Kidney (tissue), 14 donors: ENCODE data around the gene ITGA4. TPM values are rescaled to one million over a fixed set of nuclear protein-coding genes. Genes with fewer than 3 reads are reported as not detected.

Experiments
- DNase-seq, 5 donors: peaks; one replicate each; pipeline ENCODE4 v3.0.0-alpha.2; 2013 to 2020
- FAIRE-seq: peaks from 2 replicates; lab custom pipeline; 2012; peaks lifted over from hg19 to GRCh38; lab: Jason Lieb, UNC
- H3K27ac ChIP-seq, 2 donors: one replicate each; pipeline ENCODE4 v1.7.0; 2013; ENCODE audit warnings: low read depth in 2 of 2, low read length in 2 of 2, inconsistent platforms in 1 of 2
- H3K27me3 ChIP-seq: one replicate; pipeline ENCODE4 v1.7.1; 2013; ENCODE audit warnings: low read length, inconsistent platforms; ENCODE audit not compliant: control insufficient read depth, insufficient read depth
- H3K36me3 ChIP-seq, 3 donors: one replicate each; pipeline versions ENCODE4 v1.7.0 to v1.7.1; 2013; ENCODE audit warnings: low read length in 3 of 3, control low read depth in 1 of 3, inconsistent platforms in 1 of 3; ENCODE audit not compliant: insufficient read depth in 3 of 3, control insufficient read depth in 2 of 3
- H3K4me1 ChIP-seq, 3 donors: one replicate each; pipeline versions ENCODE4 v1.7.0 to v1.7.1; 2013; ENCODE audit warnings: low read length in 3 of 3, inconsistent platforms in 1 of 3, low read depth in 1 of 3; ENCODE audit not compliant: control insufficient read depth in 2 of 3, insufficient read depth in 2 of 3
- H3K4me3 ChIP-seq, 3 donors: one replicate each; pipeline versions ENCODE4 v1.7.0 to v1.8.1; 2013; ENCODE audit warnings: low read length in 3 of 3, control low read depth in 1 of 3, inconsistent platforms in 1 of 3
- H3K9ac ChIP-seq, 3 donors: one replicate each; pipeline versions ENCODE4 v1.7.0 to v1.7.1; 2013; ENCODE audit warnings: low read length in 3 of 3, control low read depth in 1 of 3, inconsistent platforms in 1 of 3
- H3K9me3 ChIP-seq, 3 donors: one replicate each; pipeline versions ENCODE4 v1.7.0 to v1.7.1; 2013; ENCODE audit warnings: low read length in 3 of 3, control low read depth in 1 of 3, inconsistent platforms in 1 of 3; ENCODE audit not compliant: control insufficient read depth in 2 of 3, insufficient read depth in 1 of 3
- intact Hi-C: fragments of 100-400 bp; cut with DNase I; formaldehyde crosslinking; loops from one replicate; pipeline ENCODE4 v1.11.1; 2022
- polyA plus RNA-seq: library from polyadenylated mRNA; stranded (reverse); fragments of 350-450 nt; fragmentation: Illumina TruSeq; extraction: RNeasy Lipid Tissue Mini Kit (QIAGEN cat#74804); gene quantifications from one replicate; pipeline ENCODE4 v1.2.3, GENCODE V29; 2014; ENCODE audit warnings: low read depth, low replicate concordance; ENCODE audit not compliant: insufficient read depth
- total RNA-seq: library from RNA; stranded (reverse); fragmentation: NEBNext Ultra II Directional; extraction: Animal tissue kit (Norgen Biotek cat#: 25700); gene quantifications from one replicate; pipeline ENCODE4 v1.2.1, GENCODE V29; 2021
- TF ChIP-seq, protein P1 (sequence below): IDR thresholded peaks from 3 replicates; pipeline ENCODE4 v1.5.1; 2012; ENCODE audit warnings: mild to moderate bottlenecking, moderate library complexity, borderline replicate concordance; ENCODE audit not compliant: insufficient read depth; ENCODE audit errors: extremely low read depth
- donor health status: control.
- donor health status: control.
- donor health status: control.
- donor health status: control.
- donor health status: control.
- donor health status: DM: yes; HTN: yes; CAD: no.
- donor health status: Normal renal cell carcinoma (clear cell type).

The ITGA4 gene
- total and polyA plus RNA-seq, 2 donors from 2014 or later = 0.39 to 23.5 TPM

DNA sequence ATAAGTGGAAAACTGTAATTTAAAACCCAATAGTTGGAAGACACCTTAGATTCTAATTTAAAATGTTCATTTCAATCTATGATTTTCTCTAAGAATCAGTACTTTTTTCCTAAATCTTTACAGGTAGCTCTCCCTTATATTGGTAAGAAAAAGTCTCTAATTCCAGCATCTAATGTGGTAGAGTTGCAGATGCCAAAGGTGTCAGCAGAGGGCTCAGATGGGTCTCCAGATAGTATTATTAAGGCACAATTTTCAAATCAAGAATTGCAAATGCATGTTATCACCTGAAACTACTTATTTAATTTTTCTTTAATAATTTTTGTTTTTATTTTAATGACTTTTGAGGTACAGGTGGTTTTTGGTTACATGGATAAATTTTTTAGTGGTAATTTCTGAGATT, 25.5 kb upstream of the ITGA4 start:
- H3K9ac ChIP-seq = no peak overlapping the region
- no peak overlapping the region for H3K4me3 ChIP-seq
- H3K9me3 ChIP-seq = no peaks in the 10 kb centered on the region
- H3K27me3 ChIP-seq = no peaks in the 10 kb centered on the region
- no peaks in the 10 kb centered on the region for H3K4me1 ChIP-seq
- TF ChIP-seq, protein P1, sequence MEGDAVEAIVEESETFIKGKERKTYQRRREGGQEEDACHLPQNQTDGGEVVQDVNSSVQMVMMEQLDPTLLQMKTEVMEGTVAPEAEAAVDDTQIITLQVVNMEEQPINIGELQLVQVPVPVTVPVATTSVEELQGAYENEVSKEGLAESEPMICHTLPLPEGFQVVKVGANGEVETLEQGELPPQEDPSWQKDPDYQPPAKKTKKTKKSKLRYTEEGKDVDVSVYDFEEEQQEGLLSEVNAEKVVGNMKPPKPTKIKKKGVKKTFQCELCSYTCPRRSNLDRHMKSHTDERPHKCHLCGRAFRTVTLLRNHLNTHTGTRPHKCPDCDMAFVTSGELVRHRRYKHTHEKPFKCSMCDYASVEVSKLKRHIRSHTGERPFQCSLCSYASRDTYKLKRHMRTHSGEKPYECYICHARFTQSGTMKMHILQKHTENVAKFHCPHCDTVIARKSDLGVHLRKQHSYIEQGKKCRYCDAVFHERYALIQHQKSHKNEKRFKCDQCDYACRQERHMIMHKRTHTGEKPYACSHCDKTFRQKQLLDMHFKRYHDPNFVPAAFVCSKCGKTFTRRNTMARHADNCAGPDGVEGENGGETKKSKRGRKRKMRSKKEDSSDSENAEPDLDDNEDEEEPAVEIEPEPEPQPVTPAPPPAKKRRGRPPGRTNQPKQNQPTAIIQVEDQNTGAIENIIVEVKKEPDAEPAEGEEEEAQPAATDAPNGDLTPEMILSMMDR = no peak
- FAIRE-seq = no peak
- H3K36me3 ChIP-seq = no peaks in the 10 kb centered on the region
- H3K27ac ChIP-seq = no peak overlapping the region
- intact Hi-C loops = no loop called here
- DNase-seq = no peak

DNA sequence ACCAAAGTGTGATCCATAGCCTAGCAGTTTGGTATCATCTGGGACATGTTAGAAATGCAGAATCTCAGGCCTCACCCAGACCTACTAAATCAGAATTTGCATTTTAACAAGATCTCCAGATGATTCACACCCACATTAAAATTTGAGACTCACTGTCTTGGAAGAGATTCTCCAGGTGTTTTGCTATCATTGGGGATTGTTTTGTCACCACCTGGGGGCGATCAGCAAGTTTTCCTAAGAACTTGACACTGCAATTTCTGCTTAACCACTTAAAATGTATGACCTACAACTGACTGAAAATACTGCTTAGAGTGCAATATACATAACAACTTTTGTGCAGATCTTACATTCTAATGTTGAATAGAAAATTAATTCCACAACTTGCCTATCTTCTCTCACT, 18.9 kb upstream of the ITGA4 start:
- no peak overlapping the region for H3K27ac ChIP-seq
- DNase-seq = peak in 1 of 5 donors; percentile 34
- no peaks in the 10 kb centered on the region for H3K4me1 ChIP-seq
- no peaks in the 10 kb centered on the region for H3K27me3 ChIP-seq
- no peaks in the 10 kb centered on the region for H3K9me3 ChIP-seq
- H3K36me3 ChIP-seq = no peaks in the 10 kb centered on the region
- intact Hi-C loops = no loop called here
- no peak overlapping the region for H3K4me3 ChIP-seq
- no peak for FAIRE-seq
- no peak overlapping the region for H3K9ac ChIP-seq
- TF ChIP-seq, protein P1 = no peak

- H3K4me3 ChIP-seq = no peak overlapping the region
- no peak for FAIRE-seq
- H3K9me3 ChIP-seq = no peaks in the 10 kb centered on the region
- no peaks in the 10 kb centered on the region for H3K4me1 ChIP-seq
- DNase-seq = no peak
- no peaks in the 10 kb centered on the region for H3K36me3 ChIP-seq
- no peak overlapping the region for H3K27ac ChIP-seq
- no peak overlapping the region for H3K9ac ChIP-seq
- intact Hi-C loops = no loop called here
- no peaks in the 10 kb centered on the region for H3K27me3 ChIP-seq
- TF ChIP-seq, protein P1 = no peak
Observed at GRCh38 chr2:181440344-181440743, 16.8 kb upstream of the ITGA4 start.

DNA sequence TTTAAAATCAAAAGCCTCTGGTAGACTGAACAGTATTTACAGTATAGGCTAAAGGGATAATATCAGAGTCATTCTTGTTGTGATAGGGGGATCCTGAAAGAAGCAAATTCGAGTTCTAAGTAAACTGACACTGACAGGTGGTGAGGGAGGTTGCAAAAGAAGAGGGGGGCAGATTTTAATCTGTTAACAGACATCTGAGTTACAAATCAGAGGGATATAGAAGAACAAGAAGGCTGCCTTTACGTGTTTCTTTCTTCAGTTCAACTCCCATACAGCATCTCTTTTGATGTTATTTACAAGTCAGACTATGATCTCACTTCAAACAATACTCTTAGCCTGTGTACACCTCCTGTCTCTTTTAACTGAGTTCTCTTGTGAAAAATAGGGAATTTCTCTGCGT, 16.3 kb upstream of the ITGA4 start:
- intact Hi-C loops = no loop called here

More for the DNA sequence above, 16.3 kb upstream of the ITGA4 start:
- Histone ChIP-seq H3K4me1 (no peaks in the 10 kb centered on the region), H3K36me3 (no peaks in the 10 kb centered on the region), H3K27me3 (no peaks in the 10 kb centered on the region), H3K4me3 (no peak overlapping the region), H3K9ac (no peak overlapping the region), H3K27ac (no peak overlapping the region), H3K9me3 (no peaks in the 10 kb centered on the region)
- TF ChIP-seq, protein P1 = no peak
- FAIRE-seq (no peak), DNase-seq (no peak)
